Right cardiac atrium (tissue), 5 donors: ENCODE measurements around the gene PSORS1C2. TPM values are rescaled to one million over a fixed set of nuclear protein-coding genes. Genes with fewer than 3 reads are reported as not detected.

Experiments
- ATAC-seq, 2 donors: fragments of 200-7000 bp; cut with Tn5 transposase; one replicate each; pipeline versions ENCODE4 v1.8.0 to v1.9.1; 2020; ENCODE audit warnings: moderate library complexity in 2 of 2, mild to moderate bottlenecking in 1 of 2
- DNase-seq, 3 donors: peaks; one replicate each; pipeline ENCODE4 v3.0.0-alpha.2; 2020
- H3K27ac ChIP-seq: one replicate; pipeline ENCODE4 v1.5.1; 2013; ENCODE audit warnings: mild to moderate bottlenecking, low read length, control low read depth, moderate library complexity
- H3K27me3 ChIP-seq: one replicate; pipeline ENCODE4 v1.6.1; 2013; ENCODE audit not compliant: control insufficient read depth, insufficient read depth
- H3K4me1 ChIP-seq: one replicate; pipeline ENCODE4 v1.6.1; 2013; ENCODE audit warnings: low read length; ENCODE audit not compliant: control insufficient read depth, insufficient read depth
- H3K4me3 ChIP-seq: one replicate; pipeline ENCODE4 v1.5.1; 2013; ENCODE audit warnings: low read length, control low read depth
- H3K9me3 ChIP-seq: one replicate; pipeline ENCODE4 v1.6.1; 2013; ENCODE audit warnings: low read length; ENCODE audit not compliant: control insufficient read depth
- WGBS: extraction: QIAGEN DNeasy Blood & Tissue Kit; methylation state at CpG from one replicate; pipeline ENCODE4 v1.1.7; 2013; 5-methylcytosine and 5-hydroxymethylcytosine counted together
- intact Hi-C, 4 donors: fragments of 100-400 bp; cut with DNase I; formaldehyde crosslinking; loops; one replicate each; pipeline versions ENCODE4 v1.11.0 to v1.14.0; 2022 to 2023
- polyA plus RNA-seq: library from polyadenylated mRNA; stranded (reverse); fragments of 200-250 nt; gene quantifications from one replicate; pipeline ENCODE4 v1.2.3, GENCODE V29; 2013
- total RNA-seq, 4 donors: library from RNA; stranded (reverse); fragmentation: NEBNext Ultra II Directional; extraction: Animal tissue kit (Norgen Biotek cat#: 25700); gene quantifications; one replicate each; pipeline ENCODE4 v1.2.1, GENCODE V29; 2021
- donor health status: healthy with polysubstance abuse.
- donor health status: DM: no; HTN: yes; CAD: no.
- donor health status: DM: no; HTN: no; CAD: no.
- donor health status: DM: no; HTN: yes; CAD: no; lungs with severe emphysema.
- donor health status: DM: yes; HTN: yes; CAD: no.

Gene PSORS1C2
- total and polyA plus RNA-seq, 5 donors: not detected

- no peak overlapping the region for H3K4me3 ChIP-seq
- intact Hi-C loops: no loop called here
- H3K27ac ChIP-seq: no peak overlapping the region
- DNase-seq (no peak), ATAC-seq (no peak)
- WGBS: 91% methylated on average over 12 of the region's 12 CpGs
- H3K9me3 ChIP-seq: no peaks in the 10 kb centered on the region
- H3K4me1 ChIP-seq: peaks cover 17% of the 10 kb centered on the region
- H3K27me3 ChIP-seq: no peaks in the 10 kb centered on the region
These were observed 17.6 kb downstream of the PSORS1C2 start for GRCh38 chr6:31121131-31121790.

- WGBS: 87% methylated on average over 26 of the region's 26 CpGs
- H3K4me3 ChIP-seq: no peak within 1 kb of the TSS
- H3K27me3 ChIP-seq: no peaks in the 10 kb centered on the region
- DNase-seq (no peak), ATAC-seq (no peak)
- peaks cover 13% of the 10 kb centered on the region for H3K4me1 ChIP-seq
- H3K27ac ChIP-seq: no peak within 1 kb of the TSS
- no peaks in the 10 kb centered on the region for H3K9me3 ChIP-seq
- intact Hi-C loops: no loop called here
These were observed 18.5 kb downstream of the PSORS1C2 start, which contains the start of gene CDSN for GRCh38 chr6:31120151-31120915. Gene CDSN (minus strand): TSS chr6:31120446. CDS start chr6:31120419, 27 bp downstream.

GRCh38 chr6:31118178-31118577 is 20.7 kb downstream of the PSORS1C2 start:
- no peak for DNase-seq
- no peaks in the 10 kb centered on the region for H3K9me3 ChIP-seq

GRCh38 chr6:31116661-31117385 is 22.0 kb downstream of the PSORS1C2 start:
- Histone ChIP-seq H3K9me3 (no peaks in the 10 kb centered on the region), H3K4me3 (peak overlapping the region; percentile 27), H3K27me3 (no peaks in the 10 kb centered on the region), H3K27ac (peak overlapping the region; percentile 64), H3K4me1 (peaks cover 22% of the 10 kb centered on the region)
- DNase-seq (peak in 2 of 3 donors; percentile 54 to 70), ATAC-seq (peak; percentile 9 to 20)
- intact Hi-C loops: no loop called here
- WGBS: 57% methylated on average over 19 of the region's 19 CpGs

More at GRCh38 chr6:31118178-31118577, 20.7 kb downstream of the PSORS1C2 start:
- no peak overlapping the region for H3K4me3 ChIP-seq
- H3K27ac ChIP-seq: no peak overlapping the region
- no peak for ATAC-seq
- 87% methylated on average over 7 of the region's 7 CpGs for WGBS
- intact Hi-C loops: no loop called here
- no peaks in the 10 kb centered on the region for H3K27me3 ChIP-seq
- H3K4me1 ChIP-seq: peaks cover 25% of the 10 kb centered on the region

GRCh38 chr6:31115941-31116560 is 22.8 kb downstream of the PSORS1C2 start:
- WGBS: 96% methylated on average over 12 of the region's 12 CpGs
- no peaks in the 10 kb centered on the region for H3K27me3 ChIP-seq
- H3K27ac ChIP-seq: no peak overlapping the region
- intact Hi-C loops: no loop called here
- H3K4me1 ChIP-seq: peaks cover 22% of the 10 kb centered on the region
- ATAC-seq (no peak), DNase-seq (no peak)
- H3K9me3 ChIP-seq: no peaks in the 10 kb centered on the region
- no peak overlapping the region for H3K4me3 ChIP-seq

GRCh38 chr6:31114970-31115849 is 23.7 kb downstream of the PSORS1C2 start:
- H3K4me3 ChIP-seq: peak overlapping the region; percentile 16
- no peak for DNase-seq
- H3K9me3 ChIP-seq: no peaks in the 10 kb centered on the region
- H3K27me3 ChIP-seq: no peaks in the 10 kb centered on the region
- intact Hi-C loops: no loop called here
- H3K4me1 ChIP-seq: peaks cover 22% of the 10 kb centered on the region
- ATAC-seq: peak; percentile 30 to 31
- 56% methylated on average over 9 of the region's 9 CpGs for WGBS
- peak overlapping the region; percentile 98 for H3K27ac ChIP-seq

- ATAC-seq (peak; percentile 94), DNase-seq (peak; percentile 91 to 95 (median 92))
- Histone ChIP-seq H3K4me1 (peaks cover 22% of the 10 kb centered on the region), H3K27me3 (no peaks in the 10 kb centered on the region), H3K9me3 (no peaks in the 10 kb centered on the region), H3K4me3 (peak within 1 kb of the TSS; percentile 16), H3K27ac (peak within 1 kb of the TSS; percentile 98)
- intact Hi-C loops: no loop called here
- 10% methylated on average over 3 of the region's 3 CpGs for WGBS
These were observed 24.4 kb downstream of the PSORS1C2 start, which contains the start of gene PSORS1C1 for GRCh38 chr6:31114541-31114878. Gene PSORS1C1 (plus strand): TSS chr6:31114800. CDS start chr6:31129633, 14,833 bp downstream.

- 60% methylated on average over 7 of the region's 7 CpGs for WGBS
- H3K4me3 ChIP-seq: no peak overlapping the region
- DNase-seq (no peak), ATAC-seq (peak in 1 of 2 donors; percentile 6)
- H3K27ac ChIP-seq: peak overlapping the region; percentile 98
- H3K27me3 ChIP-seq: no peaks in the 10 kb centered on the region
- intact Hi-C loops: no loop called here
- H3K4me1 ChIP-seq: peaks cover 22% of the 10 kb centered on the region
- no peaks in the 10 kb centered on the region for H3K9me3 ChIP-seq
These were observed 24.9 kb downstream of the PSORS1C2 start for GRCh38 chr6:31113861-31114540.

- intact Hi-C loops: no loop called here
- peak within 1 kb of the TSS; percentile 85 for H3K27ac ChIP-seq
- no peak within 1 kb of the TSS for H3K4me3 ChIP-seq
- ATAC-seq (no peak), DNase-seq (no peak)
- no peaks in the 10 kb centered on the region for H3K9me3 ChIP-seq
- H3K4me1 ChIP-seq: peaks cover 22% of the 10 kb centered on the region
- H3K27me3 ChIP-seq: no peaks in the 10 kb centered on the region
- 86% methylated on average over 5 of the region's 5 CpGs for WGBS
These were observed 26.4 kb downstream of the PSORS1C2 start, which contains the start of gene C6orf15 for GRCh38 chr6:31112478-31112877. Gene C6orf15 (minus strand): TSS chr6:31112575. CDS start chr6:31112555, 20 bp downstream.
